CD14-positive monocyte (primary cell): Measurements from ENCODE around the gene DLX4. TPM values are rescaled to one million over a fixed set of nuclear protein-coding genes. Genes with fewer than 3 reads are reported as not detected.
A peak's percentile ranks its signal among the peaks of the same experiment; 100 is the strongest.

Experiments used
- DNase-seq, 3 donors: peaks; one replicate each; pipeline ENCODE4 v3.0.0-alpha.2; 2011 to 2022
- H2AFZ ChIP-seq: 2 replicates; pipeline ENCODE4 v1.6.0; 2012; ENCODE audit warnings: mild to moderate bottlenecking, low read depth, low read length, inconsistent platforms; ENCODE audit not compliant: insufficient read depth, poor library complexity, severe bottlenecking
- H3K27ac ChIP-seq, 2 donors: 1 replicate in 1 of 2; 2 replicates in 1 of 2; pipeline ENCODE4 v1.5.1; 2012 to 2013; ENCODE audit warnings: low read length in 2 of 2, control low read depth in 1 of 2, inconsistent platforms in 1 of 2, low read depth in 1 of 2, mild to moderate bottlenecking in 1 of 2
- H3K27me3 ChIP-seq, 2 donors: one replicate each; pipeline versions ENCODE4 v1.6.0 to v1.6.1; 2011 to 2013; ENCODE audit warnings: low read length in 2 of 2; ENCODE audit not compliant: control insufficient read depth in 2 of 2, insufficient read depth in 2 of 2
- H3K36me3 ChIP-seq, 2 donors: replicated peaks in 1 of 2; 1 replicate in 1 of 2; 2 replicates in 1 of 2; pipeline versions ENCODE4 v1.5.1 to v1.6.1; 2012 to 2013; ENCODE audit warnings: low read length in 2 of 2, control low read depth in 1 of 2, inconsistent platforms in 1 of 2, mild to moderate bottlenecking in 1 of 2; ENCODE audit not compliant: insufficient read depth in 2 of 2, control insufficient read depth in 1 of 2
- H3K4me1 ChIP-seq, 2 donors: 1 replicate in 1 of 2; 2 replicates in 1 of 2; pipeline versions ENCODE4 v1.5.1 to v1.6.1; 2012 to 2013; ENCODE audit warnings: low read length in 2 of 2, control low read depth in 1 of 2, inconsistent platforms in 1 of 2, mild to moderate bottlenecking in 1 of 2, moderate library complexity in 1 of 2; ENCODE audit not compliant: insufficient read depth in 2 of 2, control insufficient read depth in 1 of 2
- H3K4me2 ChIP-seq: replicated peaks from 2 replicates; pipeline ENCODE3; 2012; ENCODE audit warnings: low read length, moderate library complexity, mild to moderate bottlenecking; ENCODE audit not compliant: poor library complexity, severe bottlenecking; ENCODE audit errors: extremely low read depth
- H3K4me3 ChIP-seq, 3 experiments: fragments of 200-600 bp in 1 of 3; sonication (generic) in 1 of 3; replicated peaks in 1 of 3; 1 replicate in 2 of 3; 2 replicates in 1 of 3; pipeline ENCODE4 v1.5.1; 2011 to 2013; ENCODE audit warnings: low read length in 3 of 3, mild to moderate bottlenecking in 3 of 3, control low read depth in 2 of 3, low read depth in 2 of 3, inconsistent platforms in 1 of 3, moderate library complexity in 1 of 3
- H3K79me2 ChIP-seq: 2 replicates; pipeline ENCODE4 v1.6.0; 2012; ENCODE audit warnings: mild to moderate bottlenecking, control low read depth, inconsistent platforms, low read length, moderate library complexity; ENCODE audit not compliant: insufficient read depth
- H3K9ac ChIP-seq: 2 replicates; pipeline ENCODE4 v1.6.0; 2017; ENCODE audit warnings: low read length, mild to moderate bottlenecking; ENCODE audit not compliant: insufficient read depth, poor library complexity, severe bottlenecking
- H3K9me3 ChIP-seq, 2 donors: replicated peaks in 1 of 2; 1 replicate in 1 of 2; 2 replicates in 1 of 2; pipeline versions ENCODE4 v1.5.1 to v1.6.1; 2012 to 2013; ENCODE audit warnings: low read length in 2 of 2, control low read depth in 1 of 2; ENCODE audit not compliant: control insufficient read depth in 1 of 2, insufficient read depth in 1 of 2
- H4K20me1 ChIP-seq: 2 replicates; pipeline ENCODE4 v1.6.0; 2012; ENCODE audit warnings: mild to moderate bottlenecking, low read length, control low read depth, moderate library complexity; ENCODE audit not compliant: insufficient read depth
- H3K27ac Mint-ChIP-seq, 7 donors: one replicate each; pipeline ENCODE4 v1.8.0; 2020; ENCODE audit warnings: mild to moderate bottlenecking in 7 of 7, mixed read lengths in 7 of 7, moderate library complexity in 6 of 7, inconsistent platforms in 2 of 7
- H3K27me3 Mint-ChIP-seq, 3 donors: one replicate each; pipeline ENCODE4 v1.8.0; 2021 to 2022; ENCODE audit warnings: low read depth in 3 of 3, mild to moderate bottlenecking in 3 of 3, mixed read lengths in 3 of 3, moderate library complexity in 3 of 3, inconsistent platforms in 1 of 3
- H3K36me3 Mint-ChIP-seq, 2 donors: one replicate each; pipeline ENCODE4 v1.8.0; 2020; ENCODE audit warnings: mixed read lengths in 2 of 2, inconsistent platforms in 1 of 2, mild to moderate bottlenecking in 1 of 2
- H3K4me1 Mint-ChIP-seq: one replicate; pipeline ENCODE4 v1.8.0; 2020; ENCODE audit warnings: mild to moderate bottlenecking, mixed read lengths
- H3K4me3 Mint-ChIP-seq, 2 donors: one replicate each; pipeline ENCODE4 v1.8.0; 2020; ENCODE audit warnings: mild to moderate bottlenecking in 2 of 2, mixed read lengths in 2 of 2, moderate library complexity in 1 of 2
- H3K9me3 Mint-ChIP-seq, 7 donors: one replicate each; pipeline ENCODE4 v1.8.0; 2020 to 2022; ENCODE audit warnings: mixed read lengths in 7 of 7, mild to moderate bottlenecking in 6 of 7, moderate library complexity in 6 of 7, inconsistent platforms in 2 of 7
- CTCF ChIP-seq: fragments of 200-600 bp; IDR thresholded peaks from one replicate; pipeline ENCODE4 v1.8.0; 2022; ENCODE audit warnings: antibody characterized with exemption, mild to moderate bottlenecking
- WGBS: methylation state at CpG from one replicate; pipeline ENCODE4 v1.1.5; 2013; ENCODE audit warnings: missing lambda C conversion rate; ENCODE audit not compliant: insufficient coverage; 5-methylcytosine and 5-hydroxymethylcytosine counted together
- intact Hi-C, 2 donors: fragments of 100-400 bp; cut with micrococcal nuclease; formaldehyde crosslinking; loops; one replicate each; pipeline versions ENCODE4 v1.15.0 to v1.15.1; 2023
- polyA plus RNA-seq, 3 donors: library from polyadenylated mRNA; depleted of rRNA in 1 of 3; unstranded in 2 of 3; stranded (reverse) in 1 of 3; fragments of 300-500 nt in 2 of 3; fragments of >200 nt in 1 of 3; fragmentation: Illumina TruSeq in 2 of 3; gene quantifications; 1 replicate in 2 of 3; 2 replicates in 1 of 3; pipeline ENCODE4 v1.2.3, GENCODE V29; 2012 to 2021

The DLX4 gene
- polyA plus RNA-seq, 3 donors: 0.20 to 3.5 TPM; not detected in 1

- Mint-ChIP-seq H3K4me1 (peaks cover 6% of the 10 kb centered on the region), H3K4me3 (peak overlapping the region in 1 of 2 donors; percentile 39), H3K36me3 (no peaks in the 10 kb centered on the region), H3K9me3 (peaks cover 0 to 6% (median 0%) of the 10 kb centered on the region in 7 donors), H3K27me3 (peaks cover 51 to 71% (median 61%) of the 10 kb centered on the region in 3 donors), H3K27ac (peak overlapping the region in 1 of 7 donors; percentile 59)
- intact Hi-C loops: loop anchor here (1.0 kb wide), 2 partner anchors 45 to 47 kb away; no protein-coding TSS in a partner anchor
- no peaks in the 10 kb centered on the region for H3K36me3 ChIP-seq
- H3K4me1 ChIP-seq: no peaks in the 10 kb centered on the region
- H3K27me3 ChIP-seq: peaks cover 4 to 49% of the 10 kb centered on the region in 2 donors
- DNase-seq: no peak
- no peaks in the 10 kb centered on the region for H4K20me1 ChIP-seq
- no peak for TF ChIP-seq CTCF
- H3K4me2 ChIP-seq: no peak overlapping the region
- no peak overlapping the region for H2AFZ ChIP-seq
- no peak overlapping the region for H3K27ac ChIP-seq
- no peaks in the 10 kb centered on the region for H3K9me3 ChIP-seq
- no peak overlapping the region for H3K4me3 ChIP-seq
- H3K79me2 ChIP-seq: no peaks in the 10 kb centered on the region
- WGBS: 89% methylated on average over 8 of the region's 14 CpGs
- H3K9ac ChIP-seq: no peak overlapping the region
Observed at GRCh38 chr17:49951362-49952082, 17.5 kb upstream of the DLX4 start.

- peak overlapping the region in 1 of 2 donors; percentile 60 for H3K4me3 Mint-ChIP-seq
- Histone ChIP-seq H3K36me3 (no peaks in the 10 kb centered on the region), H2AFZ (no peak overlapping the region), H3K27me3 (peaks cover 7 to 55% of the 10 kb centered on the region in 2 donors), H3K9ac (no peak overlapping the region), H3K79me2 (no peaks in the 10 kb centered on the region), H4K20me1 (no peaks in the 10 kb centered on the region), H3K4me1 (no peaks in the 10 kb centered on the region), H3K4me2 (no peak overlapping the region), H3K9me3 (no peaks in the 10 kb centered on the region), H3K4me3 (no peak overlapping the region), H3K27ac (no peak overlapping the region)
- intact Hi-C loops: loop anchor here (1.0 kb wide), 2 partner anchors 44 to 46 kb away; no protein-coding TSS in a partner anchor
- peak; percentile 65 to 73 (median 70) for DNase-seq
- peak; percentile 96 for TF ChIP-seq CTCF
- 45% methylated on average over 5 of the region's 7 CpGs for WGBS
- no peak overlapping the region for H3K27ac Mint-ChIP-seq
- H3K36me3 Mint-ChIP-seq: no peaks in the 10 kb centered on the region
- H3K9me3 Mint-ChIP-seq: peaks cover 0 to 4% (median 0%) of the 10 kb centered on the region in 7 donors
- H3K27me3 Mint-ChIP-seq: peaks cover 53 to 76% (median 59%) of the 10 kb centered on the region in 3 donors
- peaks cover 6% of the 10 kb centered on the region for H3K4me1 Mint-ChIP-seq
Observed at GRCh38 chr17:49952209-49952911, 16.6 kb upstream of the DLX4 start.
